GM19025 (cell line): Measurements from ENCODE around the gene KCNG2.

Experiments
- ATAC-seq: cut with Tn5 transposase; IDR thresholded peaks from one replicate; pipeline ENCODE4 v1.9.1; 2021; ENCODE audit warnings: mild to moderate bottlenecking, low read depth, moderate library complexity; ENCODE audit not compliant: unreplicated experiment

KCNG2 gene

DNA sequence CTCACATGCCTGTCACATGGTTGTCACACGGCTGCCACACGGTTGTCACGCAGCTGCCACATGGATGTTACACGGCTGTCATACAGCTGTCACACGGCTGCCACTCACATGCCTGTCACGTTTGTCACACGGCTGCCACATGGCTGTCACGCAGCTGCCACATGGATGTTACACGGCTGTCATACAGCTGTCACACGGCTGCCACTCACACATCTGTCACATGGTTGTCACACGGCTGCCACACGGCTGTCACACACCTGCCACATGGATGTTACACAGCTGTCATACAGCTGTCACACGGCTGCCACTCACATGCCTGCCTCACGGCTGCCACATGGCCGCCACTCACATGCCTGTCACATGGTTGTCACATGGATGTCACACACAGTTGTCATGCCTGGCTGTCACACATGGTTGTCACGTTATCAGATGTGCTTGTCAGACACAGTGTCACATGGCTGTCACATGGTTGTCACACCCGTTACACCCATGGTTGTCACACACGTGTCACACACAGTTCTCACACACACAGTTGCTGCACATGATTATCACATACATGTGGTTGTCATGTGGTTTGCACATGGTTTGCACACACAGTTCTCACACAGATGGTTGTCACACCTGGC is 19.4 kb downstream of the KCNG2 start:
- ATAC-seq = no peak

DNA sequence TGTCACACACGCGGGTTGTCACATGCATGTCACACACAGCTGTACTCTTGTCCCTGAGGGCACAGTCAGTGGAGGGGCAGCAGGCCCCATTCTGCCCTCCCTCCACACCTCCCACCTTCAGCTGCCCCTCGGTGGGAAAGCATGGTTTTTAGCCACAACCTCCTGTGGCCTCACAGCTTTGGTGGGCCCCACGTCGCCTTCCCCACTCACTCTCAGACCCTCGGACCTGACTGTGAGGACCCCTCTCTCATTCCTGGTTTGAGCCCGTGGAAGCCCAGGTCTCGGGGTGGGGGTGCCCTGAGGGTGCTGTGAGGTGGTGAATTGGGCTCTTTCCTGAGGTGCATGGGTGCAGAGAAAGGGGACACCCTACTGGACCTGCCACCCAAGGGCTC is 19.9 kb downstream of the KCNG2 start:
- no peak for ATAC-seq

DNA sequence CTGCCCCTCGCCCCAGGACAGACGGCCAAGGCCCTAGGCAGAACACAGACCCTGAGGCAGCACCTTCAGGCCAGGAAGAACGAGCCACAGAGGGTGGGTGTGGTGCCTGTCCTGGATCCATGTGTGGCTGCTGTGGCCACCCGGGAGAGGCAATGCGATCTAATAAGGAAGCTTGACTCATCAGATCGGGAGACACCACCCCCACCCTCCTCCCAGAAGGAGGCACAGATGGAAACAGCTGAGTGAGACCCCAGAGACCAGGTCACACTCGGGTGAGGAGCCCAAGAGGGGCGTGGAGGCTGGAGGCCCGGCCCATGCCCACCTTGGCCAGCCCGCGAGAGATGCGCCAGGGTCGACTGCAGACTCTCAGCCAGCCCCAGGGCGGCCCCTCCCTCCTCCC is 20.3 kb downstream of the KCNG2 start:
- no peak for ATAC-seq

DNA sequence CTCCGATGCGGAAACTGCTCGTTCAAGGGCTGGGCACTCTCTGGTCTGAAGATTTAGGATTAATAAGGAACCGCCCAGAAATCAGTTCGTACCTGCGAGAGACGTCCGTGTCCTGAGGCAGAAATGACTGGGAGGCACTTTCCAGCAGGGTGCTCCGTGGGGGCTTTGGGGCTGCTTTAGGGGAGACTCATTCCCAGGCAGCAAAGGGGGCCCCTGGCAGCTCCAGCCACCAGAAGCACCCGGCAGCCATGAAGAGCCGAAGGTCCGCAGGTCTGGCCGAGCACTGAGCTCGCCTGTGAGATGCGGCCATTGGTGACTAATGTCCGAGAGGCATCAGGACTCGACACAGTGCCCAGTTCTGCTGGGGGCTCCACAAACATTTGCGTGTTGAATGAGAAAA is 20.9 kb downstream of the KCNG2 start:
- no peak for ATAC-seq

DNA sequence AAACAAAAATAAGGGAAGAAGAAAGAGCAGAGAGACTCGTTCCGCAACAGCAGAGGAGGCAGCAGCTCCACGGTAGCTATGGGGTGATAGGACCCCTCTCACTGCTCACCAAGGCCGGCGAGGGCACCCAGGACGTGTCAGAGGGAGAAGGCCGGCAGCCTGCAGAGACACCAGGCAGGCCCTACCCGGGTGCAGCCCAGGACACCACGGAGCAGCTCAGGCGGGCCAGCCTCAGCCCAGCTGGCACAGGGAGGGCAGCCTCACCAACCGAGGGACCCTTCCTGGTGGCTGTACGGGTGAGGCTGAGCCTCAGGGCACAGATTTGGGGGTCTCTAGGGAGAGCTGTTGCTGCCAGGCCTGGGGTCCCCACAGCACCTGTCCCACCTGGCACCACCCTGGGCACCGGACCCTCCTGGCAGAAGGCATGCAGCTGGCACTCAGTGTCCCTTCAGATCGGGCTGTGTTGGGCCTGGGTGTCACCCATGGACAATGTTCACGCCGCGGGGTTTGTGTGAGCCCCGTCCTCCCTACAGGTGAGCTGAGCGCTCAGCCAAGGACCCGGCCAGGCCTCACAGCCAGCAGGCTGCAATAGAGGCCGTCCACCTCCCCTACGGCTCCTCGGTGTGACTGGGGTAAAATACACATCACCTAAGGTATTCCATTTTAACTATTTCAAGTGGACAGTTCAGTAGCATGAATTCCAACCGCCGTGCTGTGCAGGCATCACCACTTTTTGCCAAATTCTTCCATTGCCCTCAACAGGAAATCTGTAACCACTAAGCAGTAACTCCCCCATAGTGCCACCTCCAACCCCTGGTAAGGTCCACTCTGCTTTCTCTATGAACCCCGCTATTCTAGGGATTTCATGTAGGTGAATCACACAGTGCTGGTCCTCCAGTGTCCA is 21.6 kb downstream of the KCNG2 start:
- no peak for ATAC-seq

DNA sequence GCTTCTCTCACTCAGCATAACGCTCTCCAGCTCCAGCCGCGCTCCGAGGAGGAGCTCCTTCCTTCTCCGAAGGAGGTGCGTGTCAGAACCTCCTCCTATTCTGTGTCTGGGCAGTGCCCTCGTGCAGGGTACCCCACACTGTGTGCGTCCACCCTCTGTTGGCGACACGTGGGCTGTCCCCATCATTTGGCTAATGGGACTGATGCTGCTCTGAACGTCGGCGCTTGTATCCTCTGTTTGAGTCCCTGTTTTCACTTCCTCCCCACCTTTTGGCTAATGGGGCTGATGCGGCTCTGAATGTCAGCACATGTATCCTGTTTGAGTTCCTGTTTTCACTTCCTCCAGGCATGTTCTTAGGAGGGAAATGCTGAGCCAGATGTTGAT is 22.2 kb downstream of the KCNG2 start:
- ATAC-seq = no peak

DNA sequence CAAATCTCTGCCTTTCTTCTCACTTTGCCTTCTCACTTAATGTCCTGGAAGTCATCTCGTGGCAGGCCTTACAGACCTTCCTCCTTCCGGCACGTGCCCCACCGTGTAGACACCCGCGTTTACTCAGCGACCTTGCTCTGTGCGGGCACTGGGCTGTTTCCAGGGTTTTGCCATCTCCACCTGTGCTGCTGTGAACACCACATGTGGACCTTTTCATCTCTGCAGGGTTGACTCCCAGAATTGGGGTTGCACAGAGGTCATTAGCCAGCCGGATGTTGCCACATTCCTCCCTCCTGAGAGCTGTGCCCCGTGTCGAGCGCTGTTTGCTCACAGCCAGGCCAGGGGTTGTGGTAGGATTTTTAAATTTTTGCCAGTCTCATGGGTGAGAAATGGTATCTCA is 25.4 kb downstream of the KCNG2 start:
- ATAC-seq = no peak

DNA sequence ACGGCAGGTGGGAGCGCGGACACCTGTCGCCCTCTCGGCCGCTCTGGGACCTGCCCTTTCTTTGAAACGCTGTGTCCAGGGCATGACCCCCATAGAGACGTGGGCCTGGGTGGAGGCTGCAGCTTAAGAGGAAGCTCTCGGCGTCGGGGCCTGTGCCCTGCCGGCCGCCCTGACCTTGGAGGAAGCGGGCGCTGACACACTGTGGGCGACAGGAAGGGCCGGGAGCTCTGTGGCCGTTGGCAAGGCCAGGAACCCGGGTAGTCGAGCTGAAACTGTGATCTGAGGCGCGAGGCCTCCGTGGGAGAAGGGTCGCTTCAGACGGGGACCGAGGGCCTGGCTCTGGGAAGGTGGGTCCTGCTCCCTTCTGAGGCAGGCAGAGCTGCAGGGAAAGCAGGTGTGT is 28.2 kb downstream of the KCNG2 start:
- ATAC-seq = no peak

DNA sequence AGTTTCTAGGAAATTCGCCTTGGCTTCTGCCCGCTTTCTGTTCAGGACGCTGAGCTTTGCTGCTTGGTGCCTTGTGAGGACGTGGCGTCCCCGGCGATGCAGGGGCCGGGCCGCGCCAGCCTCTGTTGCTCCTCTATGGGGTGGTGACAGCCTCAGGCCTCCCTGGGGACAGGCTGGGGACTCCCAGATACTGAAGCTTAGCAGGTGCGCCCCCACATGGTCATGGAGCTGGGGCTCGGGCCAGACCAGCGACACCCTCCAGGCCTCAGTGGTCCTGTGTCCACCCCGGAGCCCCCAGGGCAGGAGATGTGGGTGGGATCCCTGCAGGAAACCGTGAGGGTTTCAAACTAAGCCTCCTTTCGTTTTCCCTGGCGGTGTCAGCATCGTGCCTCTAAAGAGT is 29.2 kb downstream of the KCNG2 start:
- ATAC-seq = no peak

DNA sequence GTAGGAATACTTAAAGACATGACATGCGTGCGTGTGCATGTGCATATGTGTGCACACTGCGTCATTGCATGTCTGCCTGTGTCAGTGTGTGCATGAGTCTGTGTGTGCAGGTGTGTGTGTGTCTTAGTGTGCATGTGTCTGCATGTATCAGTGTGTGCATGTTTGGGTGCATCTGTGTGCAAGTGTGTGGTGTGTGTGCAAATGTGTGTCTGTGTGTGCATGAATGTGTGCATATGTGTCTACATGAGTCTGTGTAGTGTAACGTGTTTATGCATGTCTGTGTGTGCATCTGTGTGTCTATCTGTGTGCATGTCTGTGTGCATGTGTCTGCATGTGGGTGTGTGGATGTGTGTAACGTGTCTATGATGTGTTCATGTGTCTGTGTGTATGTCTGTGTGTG is 30.5 kb downstream of the KCNG2 start:
- no peak for ATAC-seq

DNA sequence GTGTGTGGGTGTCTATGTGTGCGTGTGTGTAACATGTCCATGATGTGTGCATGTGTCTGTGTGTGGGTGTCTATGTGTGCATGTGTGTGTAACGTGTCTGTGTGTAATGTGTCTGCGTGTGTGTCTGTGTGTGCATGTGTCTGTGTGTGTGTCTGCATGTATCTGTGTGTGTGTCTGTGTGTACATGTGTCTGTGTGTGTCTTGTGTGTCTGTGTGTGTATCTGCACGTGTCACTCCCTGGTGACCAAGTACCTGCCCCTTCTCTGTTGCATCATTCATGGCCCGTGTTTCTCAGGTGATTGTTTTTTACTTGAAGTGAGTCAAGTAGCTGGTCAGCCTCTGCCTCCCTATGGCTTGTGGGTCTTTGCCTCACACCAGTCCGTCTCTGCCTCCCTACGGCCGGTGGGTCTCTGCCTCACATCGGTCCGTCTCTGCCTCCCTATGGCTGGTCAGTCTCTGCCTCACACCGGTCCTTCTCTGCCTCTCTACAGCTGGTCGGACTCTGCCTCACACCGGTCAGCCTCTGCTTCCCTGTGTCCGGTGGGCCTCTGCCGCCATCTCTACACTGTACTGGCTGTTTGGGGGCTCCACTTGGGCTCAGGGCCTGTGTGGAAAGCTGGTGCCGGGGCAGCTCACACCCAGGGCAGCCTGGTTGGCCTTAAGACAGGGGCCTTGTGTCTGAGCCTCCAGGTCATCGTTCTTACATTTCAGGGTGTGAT is 31.6 kb downstream of the KCNG2 start:
- no peak for ATAC-seq

DNA sequence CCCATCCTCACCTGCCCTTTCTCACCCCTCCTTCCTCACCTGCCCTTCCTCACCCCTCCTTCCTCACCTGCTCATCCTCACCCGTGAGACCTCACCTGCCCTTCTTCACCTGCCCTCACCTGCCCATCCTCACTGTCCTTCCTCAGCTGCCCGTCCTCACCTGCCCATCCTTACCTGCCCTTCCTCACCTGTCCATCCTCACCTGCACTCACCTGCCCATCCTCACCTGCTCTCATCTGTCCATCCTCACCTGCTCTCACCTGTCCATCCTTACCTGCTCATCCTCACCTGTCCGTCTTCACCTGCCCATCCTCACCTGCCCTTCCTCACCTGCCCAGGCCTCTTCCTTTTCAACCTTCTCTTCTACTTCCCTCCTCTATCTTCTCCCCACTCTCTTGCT is 34.4 kb downstream of the KCNG2 start:
- no peak for ATAC-seq

DNA sequence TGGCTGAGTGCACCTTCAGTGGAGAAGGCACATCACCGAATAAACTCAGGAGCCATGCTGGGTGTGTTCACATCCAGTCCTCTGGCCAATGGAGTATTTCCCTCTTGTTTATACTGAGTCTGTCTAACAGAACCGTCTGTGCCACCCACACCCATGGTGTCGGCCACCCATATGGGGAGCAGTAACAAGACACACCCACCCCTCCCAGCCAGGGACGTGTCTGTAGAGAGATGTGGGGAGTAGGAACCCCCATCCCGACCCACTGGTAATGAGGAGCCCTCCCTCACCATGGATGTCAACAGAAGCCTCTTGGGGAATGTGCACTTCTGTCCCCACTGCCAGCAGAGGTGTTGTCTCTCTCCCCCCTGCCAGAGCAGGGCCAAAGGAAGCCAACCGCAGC is 37.1 kb downstream of the KCNG2 start:
- no peak for ATAC-seq

DNA sequence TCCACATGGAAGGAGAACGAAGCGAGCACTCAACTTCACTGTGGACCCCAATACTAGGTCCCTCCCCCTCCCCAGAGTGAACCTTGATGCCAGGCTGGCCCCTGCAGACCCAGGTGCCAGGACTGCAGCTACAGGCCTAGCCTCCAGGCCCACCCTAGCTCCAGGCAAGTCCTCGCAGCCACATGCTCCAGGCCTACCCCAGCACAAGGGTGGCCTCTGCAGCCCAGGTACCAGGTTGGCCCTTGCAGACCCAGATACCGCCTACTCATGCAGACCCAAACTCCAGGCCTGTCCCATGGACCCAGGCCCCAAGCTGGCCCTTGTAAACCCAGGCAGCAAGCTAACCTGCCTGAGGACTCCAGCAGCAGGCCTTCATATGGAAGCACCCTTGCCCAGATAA is 44.2 kb downstream of the KCNG2 start:
- ATAC-seq = no peak

DNA sequence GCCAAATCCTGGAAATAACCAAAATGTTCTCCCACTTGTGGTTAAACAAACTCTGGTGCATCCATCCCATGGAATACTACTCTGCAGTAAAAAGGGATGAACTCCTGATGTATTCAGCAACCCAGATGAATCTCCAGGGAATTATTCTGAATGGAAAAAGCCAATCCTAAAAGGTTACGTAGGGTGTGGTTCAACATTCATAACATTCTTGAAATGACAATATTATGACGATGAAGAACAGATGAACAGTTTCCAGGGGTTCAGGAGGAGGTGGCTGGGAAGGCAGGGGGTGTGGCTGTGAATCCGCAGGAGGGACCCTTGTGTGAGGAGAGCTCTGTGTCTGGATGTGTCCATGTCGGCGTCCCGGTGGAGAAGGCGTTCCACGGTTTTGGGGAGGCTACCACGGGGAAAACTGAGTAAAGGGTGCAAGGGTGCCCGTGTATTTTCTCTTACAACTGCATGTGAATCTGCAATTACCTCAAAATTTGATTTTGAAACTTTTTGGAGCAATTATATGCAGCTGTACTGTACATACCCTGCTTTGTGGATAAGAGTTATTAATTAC is 47.3 kb downstream of the KCNG2 start:
- ATAC-seq = no peak

DNA sequence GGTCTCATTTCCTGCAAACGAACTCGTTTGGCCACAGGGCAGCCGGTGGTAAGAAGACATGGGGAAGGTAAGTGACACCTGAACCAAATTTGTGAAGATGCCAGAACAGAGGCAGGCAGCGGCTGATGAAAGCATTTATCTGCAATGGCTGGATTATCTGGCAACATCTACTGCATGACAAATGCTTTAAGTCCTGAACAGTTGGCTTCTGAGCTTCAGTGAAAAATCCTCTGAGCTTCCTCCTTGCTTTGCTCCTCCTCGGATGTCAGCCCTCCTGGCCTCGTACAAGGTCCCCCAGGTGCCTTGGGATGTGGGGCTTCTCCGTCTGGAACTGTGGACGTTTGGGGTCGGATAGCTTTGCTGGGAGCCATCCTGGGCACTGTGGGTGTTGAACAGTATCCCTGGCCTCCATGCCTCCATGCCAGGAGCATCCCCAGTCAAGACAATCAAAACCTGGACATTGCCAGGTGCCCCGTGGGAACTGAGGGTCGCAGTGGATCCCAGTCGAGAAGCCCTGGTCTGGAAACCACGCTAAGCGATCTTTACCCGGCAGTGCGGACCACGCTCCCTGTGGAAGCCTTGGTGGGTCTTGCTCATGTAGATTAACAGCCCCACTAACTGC is 49.3 kb downstream of the KCNG2 start:
- no peak for ATAC-seq

DNA sequence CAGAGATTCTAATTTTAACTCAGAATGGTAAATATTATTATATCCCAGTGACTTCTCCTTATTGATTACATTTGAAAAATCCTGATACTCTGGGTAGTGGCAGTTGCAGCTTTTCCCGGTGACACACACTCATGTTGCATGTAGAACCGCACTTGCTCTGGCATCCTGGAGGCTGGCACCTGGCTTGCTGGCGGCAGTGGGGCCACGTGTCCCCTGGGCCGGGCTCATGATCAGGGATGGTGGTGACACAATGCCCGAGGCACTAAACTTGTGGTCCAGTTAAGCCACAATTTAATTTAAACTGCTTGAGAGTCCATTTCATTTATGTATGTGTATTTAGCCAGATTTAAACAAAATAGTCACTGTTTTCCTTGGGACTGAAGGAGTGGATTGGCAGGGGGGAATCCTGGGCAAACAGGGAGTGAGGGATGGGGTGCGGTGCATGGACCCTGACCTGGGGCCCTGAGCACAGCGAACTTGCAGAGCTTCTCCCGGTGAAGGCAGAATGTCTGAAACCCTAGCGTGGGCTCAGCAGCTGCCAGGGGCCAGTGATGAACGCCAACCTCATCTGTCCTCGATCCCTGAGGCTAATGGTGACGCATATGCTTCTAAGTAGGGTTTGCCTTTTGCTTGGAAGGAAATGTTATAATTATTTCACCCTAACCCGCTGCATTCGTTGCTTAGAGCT is 50.0 kb downstream of the KCNG2 start:
- no peak for ATAC-seq

DNA sequence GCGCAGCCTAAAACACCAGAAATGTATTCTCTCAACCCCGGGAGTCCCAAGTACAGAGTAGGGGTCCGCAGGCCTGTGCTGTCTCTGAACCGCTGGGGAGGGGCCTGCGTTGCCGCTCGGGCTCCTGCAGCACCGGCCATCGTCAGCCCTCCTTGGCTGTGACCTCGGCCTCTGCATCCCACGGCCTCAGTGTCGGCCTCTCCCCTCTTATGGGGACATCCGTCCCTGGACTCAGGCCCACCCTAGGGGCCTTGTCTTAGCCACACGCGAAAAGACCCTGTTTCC is 50.5 kb downstream of the KCNG2 start:
- ATAC-seq = no peak

DNA sequence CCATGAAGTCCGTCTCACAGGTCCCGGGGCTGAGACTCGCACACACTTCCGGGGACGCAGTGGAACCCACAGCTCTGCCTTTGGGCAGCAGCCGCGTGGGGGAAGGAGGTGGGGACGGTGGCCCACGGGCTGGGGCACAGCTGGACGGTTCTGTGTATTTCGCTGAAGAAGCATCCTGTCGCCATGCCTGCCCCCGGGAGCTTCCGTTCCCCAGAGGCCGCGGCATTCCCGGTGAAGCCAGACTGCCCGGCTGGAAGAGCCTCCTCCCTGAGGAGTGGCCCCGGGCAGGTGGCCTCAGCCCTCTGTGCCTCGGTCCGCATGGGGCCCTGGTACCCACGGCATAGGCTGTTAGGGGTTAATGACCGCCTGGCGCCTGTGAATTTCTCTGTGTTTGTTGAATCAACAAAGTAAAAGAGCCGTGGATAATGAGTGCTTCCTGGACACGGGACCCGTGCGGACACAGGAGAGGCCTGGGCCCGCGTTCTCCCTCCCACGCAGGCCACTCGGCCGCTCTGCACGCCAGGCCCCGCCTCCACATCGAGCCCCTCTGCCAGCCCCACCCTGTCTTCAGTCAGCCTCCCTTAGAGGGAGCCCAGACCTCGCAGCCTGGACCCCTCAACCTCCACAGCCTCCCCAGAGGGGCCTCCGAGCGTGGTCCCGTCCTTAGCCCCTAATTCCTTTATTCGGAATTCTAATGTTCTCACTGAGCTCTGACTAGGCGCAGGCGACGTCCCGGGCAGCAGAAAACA is 51.0 kb downstream of the KCNG2 start:
- ATAC-seq = no peak
